ENCODE data around the gene TMEM167A.

The TMEM167A gene

DNA sequence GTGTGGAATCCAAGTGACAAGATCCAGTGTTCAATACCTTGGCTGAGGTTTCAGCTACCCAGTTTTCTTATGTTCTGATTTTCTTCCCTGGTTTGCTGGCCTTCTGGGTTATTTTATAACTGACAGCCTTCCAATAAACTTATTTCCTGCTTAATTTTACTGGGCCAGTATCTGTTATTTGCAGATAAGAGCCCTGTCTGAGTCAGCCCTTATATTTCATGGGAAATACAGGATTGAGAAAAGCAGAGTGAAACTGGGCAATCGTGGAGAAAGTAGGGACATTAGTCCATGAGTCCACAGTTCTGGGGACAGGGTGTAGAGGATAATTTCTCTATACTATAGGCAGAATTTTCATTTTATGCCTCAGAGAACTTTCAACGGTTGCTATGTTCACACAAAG is 32.3 kb downstream of the TMEM167A start:
- in situ Hi-C loops (cut with MboI; ENCODE audit: low pct_unique_long_range_greater_than_20kb, low sequenced_read_pairs), result no loop called here

DNA sequence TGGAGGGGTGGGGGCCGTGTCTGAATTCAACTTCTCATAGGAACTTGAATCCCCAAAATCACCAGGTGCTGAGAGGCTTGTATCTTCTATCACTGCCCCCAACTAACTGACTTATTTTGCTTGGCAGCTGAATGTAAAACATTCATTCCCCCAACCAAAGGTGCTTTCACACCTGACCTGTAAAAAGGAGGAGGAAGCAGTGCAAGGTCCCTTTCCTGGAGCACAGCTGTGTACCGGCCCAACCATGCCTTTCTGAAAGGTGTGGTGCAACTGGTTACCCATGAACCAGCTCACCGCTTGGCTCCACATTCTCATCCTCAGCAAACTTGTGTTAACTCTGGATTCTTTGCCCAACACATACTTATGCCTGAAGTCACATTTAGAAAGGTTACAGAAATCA is 34.7 kb downstream of the TMEM167A start:
- DNase-seq, result no peak
- in situ Hi-C loops (cut with MboI; ENCODE audit: low pct_unique_long_range_greater_than_20kb, low sequenced_read_pairs), result no loop called here

More for the DNA sequence above, 32.3 kb downstream of the TMEM167A start:
- no peak for DNase-seq

DNA sequence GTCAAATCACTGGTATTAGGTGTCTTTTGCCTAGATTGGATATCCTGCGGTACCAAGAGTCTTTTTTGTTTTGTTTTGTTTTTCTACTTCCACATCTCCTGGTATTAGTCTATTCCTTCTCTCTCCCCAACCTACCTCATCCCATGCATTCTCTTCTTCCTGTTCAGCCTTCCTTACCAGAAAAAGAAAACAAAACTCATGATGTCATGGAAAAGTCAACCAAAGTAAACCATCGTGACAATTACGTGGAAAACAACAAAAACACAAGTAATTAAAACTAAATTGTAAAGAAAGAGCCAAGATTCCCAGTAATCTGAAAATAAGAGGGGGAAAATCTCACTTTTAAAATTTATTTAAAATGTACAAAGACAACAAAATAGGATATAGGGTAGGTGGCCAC is 38.3 kb downstream of the TMEM167A start:
- DNase-seq, result no peak
- in situ Hi-C loops (cut with MboI; ENCODE audit: low pct_unique_long_range_greater_than_20kb, low sequenced_read_pairs), result no loop called here

DNA sequence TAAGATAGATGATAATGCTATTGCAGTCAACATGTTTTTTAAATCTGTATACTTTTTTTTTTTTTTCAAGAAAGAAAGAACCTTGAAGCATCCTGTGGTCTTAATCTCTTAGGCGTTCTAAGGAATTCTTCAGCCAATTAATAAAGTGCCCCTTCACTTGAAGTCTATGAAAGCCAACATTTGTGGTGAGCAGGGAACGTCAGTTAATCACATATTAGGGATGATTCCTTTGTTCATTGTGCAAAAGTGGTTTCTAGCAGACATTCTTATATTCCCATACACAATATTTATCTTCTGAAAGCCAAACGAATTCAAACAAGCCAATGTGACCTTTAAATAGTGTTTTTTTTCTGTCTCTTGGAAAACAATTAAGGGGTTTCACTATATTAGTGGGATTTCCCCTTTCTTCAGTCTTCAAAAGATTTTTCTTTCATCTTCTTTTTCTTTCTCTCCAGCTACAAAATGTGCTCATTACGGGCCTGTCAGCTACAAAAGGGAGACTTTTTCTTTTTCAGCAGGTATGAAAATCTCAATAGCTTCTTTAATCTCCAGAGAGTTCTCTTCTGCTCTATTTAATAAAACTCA is 40.1 kb downstream of the TMEM167A start:
- in situ Hi-C loops (cut with MboI; ENCODE audit: low pct_unique_long_range_greater_than_20kb, low sequenced_read_pairs), result no loop called here
- DNase-seq, result no peak

DNA sequence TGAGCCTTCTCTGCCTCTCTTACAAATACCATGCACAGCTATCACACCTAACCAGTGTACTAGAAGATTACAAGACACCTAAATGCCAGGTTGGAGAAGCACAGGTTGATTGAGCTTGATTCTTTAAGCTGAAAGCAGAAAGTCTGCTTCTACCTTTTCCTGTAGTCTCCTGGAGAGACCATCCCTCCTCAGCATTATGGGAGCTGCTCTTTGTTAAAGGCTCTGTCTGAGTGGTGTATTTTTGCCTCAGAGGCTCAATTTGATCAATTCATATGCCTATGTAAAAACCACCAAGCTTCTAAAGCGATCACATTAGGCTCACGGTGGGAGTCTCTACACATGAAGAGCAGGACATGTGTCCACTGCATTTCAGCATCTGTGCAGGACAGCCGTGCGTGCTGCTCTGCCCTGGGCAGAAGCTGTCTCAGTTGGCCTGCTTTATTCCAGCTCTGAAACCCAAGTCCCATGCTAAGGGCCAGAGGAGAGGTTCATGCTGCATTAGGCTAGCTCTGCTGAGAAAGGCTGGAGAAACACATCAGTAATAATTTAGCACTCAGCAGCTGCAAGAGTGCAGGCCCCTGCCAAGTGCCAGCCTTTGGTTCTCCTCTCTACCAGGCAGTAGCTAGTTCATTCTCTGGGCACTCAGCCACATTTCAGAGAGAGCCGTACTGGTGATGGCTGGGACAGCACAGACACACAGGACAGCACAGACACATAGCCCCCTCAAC is 41.7 kb downstream of the TMEM167A start:
- DNase-seq, result no peak

DNA sequence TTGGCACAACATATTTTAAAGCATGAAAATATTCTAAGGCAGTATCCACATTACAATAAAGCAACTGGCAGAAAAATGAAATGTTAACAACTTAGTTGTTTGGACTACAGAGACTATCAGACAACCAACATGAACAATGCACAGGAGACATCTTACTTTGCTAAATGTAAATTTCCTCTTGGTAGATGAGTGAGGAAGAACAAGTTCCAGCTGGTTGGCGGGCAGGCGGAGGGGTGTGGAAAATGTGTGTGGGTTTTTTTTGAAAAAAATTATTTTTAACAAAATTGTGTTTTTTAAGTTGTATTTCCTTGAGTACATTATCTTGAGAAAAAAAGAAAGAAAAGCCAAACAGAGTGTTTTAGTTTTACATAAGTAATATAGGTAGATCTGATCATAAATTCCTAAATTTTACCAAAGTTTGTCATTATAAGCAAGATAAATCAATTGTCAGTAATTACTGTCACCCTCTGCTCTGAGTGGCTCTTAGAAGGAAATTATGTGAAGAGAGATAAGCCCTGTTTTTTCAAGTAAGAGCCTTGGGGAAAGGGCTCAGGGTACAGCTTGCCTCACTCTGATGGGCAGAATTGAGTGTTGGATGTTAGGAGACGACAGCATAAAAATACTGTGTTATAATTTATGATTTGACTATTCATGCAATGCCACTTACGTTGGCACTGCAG is 42.5 kb downstream of the TMEM167A start:
- in situ Hi-C loops (cut with MboI; ENCODE audit: low pct_unique_long_range_greater_than_20kb, low sequenced_read_pairs), result no loop called here
- DNase-seq, result peak; percentile 34

More for the DNA sequence above, 41.7 kb downstream of the TMEM167A start:
- in situ Hi-C loops (cut with MboI; ENCODE audit: low pct_unique_long_range_greater_than_20kb, low sequenced_read_pairs), result no loop called here

DNA sequence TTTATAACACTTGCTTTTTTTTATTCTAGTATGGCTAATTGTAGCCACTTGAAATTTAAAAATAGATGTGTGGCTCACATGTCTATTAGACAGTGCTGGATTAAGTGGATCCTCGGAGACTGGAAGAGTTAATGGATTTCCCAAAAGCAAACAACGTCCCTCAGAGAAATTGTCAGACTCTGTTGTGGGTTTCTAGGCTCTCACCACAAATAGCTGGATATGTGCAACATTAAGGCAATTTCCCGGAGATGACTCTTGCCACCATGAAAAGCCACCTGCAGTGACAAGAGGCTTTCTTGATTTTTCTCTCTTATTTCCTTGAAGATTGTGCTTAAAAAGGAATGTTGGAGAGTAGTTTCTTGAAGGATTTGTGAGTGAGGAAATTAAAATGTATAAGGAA is 43.2 kb downstream of the TMEM167A start:
- in situ Hi-C loops (cut with MboI; ENCODE audit: low pct_unique_long_range_greater_than_20kb, low sequenced_read_pairs), result no loop called here
- no peak for DNase-seq

DNA sequence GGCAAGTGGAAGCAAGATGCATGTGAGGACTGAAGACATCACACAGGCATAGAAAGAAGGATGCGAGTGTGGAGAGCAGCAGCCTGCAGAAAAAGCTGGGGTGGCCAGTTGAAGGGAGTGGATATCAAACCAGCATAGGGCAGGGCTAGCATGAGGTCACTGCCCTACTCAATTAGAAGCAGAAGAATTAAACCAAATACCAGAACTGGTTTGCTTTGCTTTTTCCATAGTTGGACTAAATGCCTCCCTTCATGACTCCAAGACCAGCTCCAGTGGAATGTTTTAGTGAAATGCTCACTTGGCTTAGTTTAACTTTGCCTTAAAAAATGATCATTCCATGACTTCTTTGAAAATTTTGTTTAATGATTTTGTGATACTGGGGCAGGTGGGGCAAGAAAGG is 45.8 kb downstream of the TMEM167A start:
- DNase-seq, result no peak
- in situ Hi-C loops (cut with MboI; ENCODE audit: low pct_unique_long_range_greater_than_20kb, low sequenced_read_pairs), result no loop called here

DNA sequence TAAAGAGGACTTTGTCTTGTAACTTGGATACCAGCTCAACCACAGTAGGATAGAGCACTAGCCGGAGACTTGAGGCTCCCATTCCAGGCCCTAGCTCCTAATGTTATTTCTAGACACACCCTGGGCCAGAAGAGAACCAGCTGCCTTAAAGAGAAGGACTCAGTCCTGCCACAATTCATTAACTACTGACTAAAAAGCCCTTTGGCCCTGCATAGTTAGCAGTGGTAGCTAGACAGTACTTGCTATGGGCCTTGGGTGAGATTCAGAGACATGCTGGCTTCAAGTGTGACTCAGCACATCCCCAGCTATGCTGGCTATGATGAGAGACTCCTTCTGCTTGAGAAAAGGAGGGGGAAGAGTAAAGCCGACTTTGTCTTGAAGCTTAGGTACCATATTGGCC is 47.3 kb downstream of the TMEM167A start:
- no peak for DNase-seq
- in situ Hi-C loops (cut with MboI; ENCODE audit: low pct_unique_long_range_greater_than_20kb, low sequenced_read_pairs), result no loop called here

DNA sequence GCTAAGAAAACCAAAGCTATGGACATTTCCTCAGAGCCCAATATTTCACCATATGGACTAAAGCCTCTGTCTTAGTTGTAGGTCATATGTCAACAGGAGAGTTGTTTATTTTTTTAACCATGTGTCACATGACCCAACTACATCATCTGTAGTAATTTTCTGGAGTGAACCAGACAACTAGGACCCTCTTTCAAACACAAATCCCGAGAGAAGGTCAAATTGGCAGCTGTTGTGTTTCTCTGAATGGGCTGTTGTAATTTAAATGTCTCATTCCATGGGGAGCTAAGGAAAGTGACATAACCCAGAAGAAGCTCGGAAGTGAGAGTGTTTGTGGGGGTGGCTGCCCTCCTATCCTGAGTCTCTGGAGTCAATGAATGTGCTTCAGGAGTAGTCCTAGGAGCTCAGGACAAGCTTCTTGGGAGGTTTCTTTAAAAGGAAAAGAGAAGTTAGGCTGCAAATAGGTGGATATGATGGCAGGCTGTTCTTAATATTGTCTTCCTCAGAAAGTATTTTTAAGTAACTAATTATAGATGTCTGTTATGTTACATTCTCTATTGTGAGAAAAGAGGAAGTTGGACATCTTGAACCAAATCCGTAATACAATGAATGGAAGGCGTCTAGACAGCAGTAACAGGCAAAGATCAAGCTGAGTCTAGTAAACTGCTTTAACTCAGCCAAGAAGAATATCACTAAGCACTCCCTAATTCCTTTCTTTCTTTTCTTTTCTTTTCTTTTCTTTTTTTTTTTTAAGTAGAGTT is 50.1 kb downstream of the TMEM167A start:
- peak; percentile 85 for DNase-seq
- in situ Hi-C loops (cut with MboI; ENCODE audit: low pct_unique_long_range_greater_than_20kb, low sequenced_read_pairs), result no loop called here

DNA sequence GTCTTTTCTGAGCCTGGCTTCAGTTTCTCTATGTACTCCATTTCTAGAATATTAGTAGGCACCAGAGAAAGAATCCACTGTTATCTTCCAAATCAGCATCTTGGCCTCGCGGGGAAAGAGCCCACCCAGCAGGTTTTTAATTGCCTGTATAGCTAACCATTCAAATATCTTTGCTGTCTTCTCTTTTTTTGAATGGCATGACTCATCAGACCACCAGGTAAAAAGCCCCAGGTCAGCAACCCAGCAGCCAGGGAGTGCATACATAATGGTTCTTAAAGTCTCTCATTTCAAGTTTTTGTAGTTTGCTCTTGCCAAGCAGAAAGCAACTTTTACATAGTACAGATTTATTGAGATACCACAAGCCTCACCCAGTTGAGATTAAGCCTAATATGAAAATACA is 50.7 kb downstream of the TMEM167A start:
- in situ Hi-C loops (cut with MboI; ENCODE audit: low pct_unique_long_range_greater_than_20kb, low sequenced_read_pairs), result no loop called here
- no peak for DNase-seq

DNA sequence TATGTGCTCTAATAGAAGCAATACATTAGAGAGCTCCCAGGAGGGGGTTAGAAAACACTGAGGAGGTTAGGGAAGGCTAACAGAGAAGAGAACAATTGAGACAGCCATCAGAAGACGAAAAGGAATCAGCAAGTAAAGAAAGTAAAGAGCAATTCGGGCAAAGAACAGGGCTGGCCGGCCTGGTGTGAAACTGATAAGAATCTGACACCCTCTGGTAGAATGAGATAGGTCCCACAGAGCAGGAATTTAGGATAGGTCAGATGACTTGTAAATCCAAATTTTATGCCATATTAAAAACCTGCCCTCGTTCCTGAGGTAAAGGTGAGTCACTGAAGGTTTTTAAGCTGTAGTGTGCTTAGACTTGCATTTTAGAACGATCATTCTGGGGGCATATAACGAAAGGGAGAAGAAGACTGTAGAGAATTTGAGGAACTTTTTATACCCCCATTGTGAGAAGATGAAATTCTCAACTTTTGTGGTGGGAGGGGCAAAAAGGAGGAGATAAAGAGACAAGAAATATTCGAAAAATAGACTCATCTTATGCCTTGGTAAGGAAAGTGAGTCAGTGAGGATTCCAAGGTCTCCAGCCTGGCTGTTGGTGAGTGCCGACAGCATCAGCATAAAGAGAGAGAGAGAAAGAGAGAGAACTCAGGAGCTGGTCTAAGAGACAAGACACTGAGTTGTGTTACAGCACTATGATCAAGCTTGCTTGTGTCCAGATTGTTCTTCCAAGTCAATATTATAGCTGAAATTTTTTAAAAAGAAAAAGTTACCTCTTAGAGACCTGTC is 51.3 kb downstream of the TMEM167A start:
- peak; percentile 17 for DNase-seq
- in situ Hi-C loops (cut with MboI; ENCODE audit: low pct_unique_long_range_greater_than_20kb, low sequenced_read_pairs), result no loop called here

DNA sequence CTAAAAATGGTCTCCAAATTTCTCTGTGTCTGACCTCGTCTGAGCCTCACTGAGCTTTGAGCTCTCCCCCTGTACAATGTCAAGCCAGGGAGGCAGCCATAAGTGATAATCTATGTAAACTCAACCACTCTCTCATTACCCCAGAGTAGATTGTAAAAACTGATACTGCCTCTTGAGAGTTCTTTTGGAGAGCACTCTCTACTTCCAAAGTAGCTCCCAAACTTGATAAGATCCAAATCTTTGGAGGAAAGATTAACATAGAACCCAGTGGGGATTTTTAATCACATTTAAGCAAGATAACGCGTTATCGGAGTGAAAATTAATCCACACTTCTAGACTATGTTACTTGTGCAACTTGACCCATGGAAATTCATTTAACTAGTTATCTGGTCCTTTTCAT is 54.9 kb downstream of the TMEM167A start:
- in situ Hi-C loops (cut with MboI; ENCODE audit: low pct_unique_long_range_greater_than_20kb, low sequenced_read_pairs), result no loop called here
- DNase-seq, result no peak

DNA sequence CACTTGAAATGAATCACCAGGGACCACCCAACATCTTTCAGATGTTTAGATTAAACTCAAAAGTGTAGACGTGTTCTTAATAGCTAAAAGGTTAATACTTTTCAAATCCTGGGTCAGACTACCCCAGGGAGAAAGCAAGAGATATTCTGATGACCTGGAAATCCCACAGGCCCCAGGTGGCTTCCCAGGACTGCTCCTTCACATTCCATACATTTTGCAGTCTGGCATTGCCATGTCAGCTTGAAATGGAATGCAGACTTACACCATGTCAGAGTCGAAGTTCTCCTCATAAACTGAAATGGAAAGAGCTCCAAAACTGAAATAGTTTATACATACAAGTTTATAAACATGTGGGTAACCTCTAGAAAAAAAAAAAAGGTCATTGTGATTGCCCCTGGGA is 61.5 kb downstream of the TMEM167A start:
- in situ Hi-C loops (cut with MboI; ENCODE audit: low pct_unique_long_range_greater_than_20kb, low sequenced_read_pairs), result no loop called here
- no peak for DNase-seq

DNA sequence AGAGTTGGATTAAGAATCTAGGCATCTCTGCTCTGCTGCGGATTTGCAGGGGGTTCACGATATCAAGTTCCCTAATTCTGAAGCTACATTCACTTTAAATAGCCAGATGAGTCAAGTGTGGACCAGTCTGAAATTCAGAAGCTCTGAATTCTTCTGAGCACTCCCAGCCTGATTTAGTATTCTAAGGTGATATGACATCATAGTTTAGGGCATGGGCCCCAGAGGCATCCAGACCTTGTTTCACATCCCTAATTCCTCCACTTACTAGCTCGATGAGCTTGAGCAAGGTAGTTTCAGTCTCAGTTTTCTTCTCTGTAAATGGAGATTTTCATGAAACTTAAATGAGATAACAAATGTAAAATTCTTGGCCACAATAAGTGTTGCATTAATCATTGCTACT is 65.2 kb downstream of the TMEM167A start:
- in situ Hi-C loops (cut with MboI; ENCODE audit: low pct_unique_long_range_greater_than_20kb, low sequenced_read_pairs), result no loop called here
- no peak for DNase-seq

DNA sequence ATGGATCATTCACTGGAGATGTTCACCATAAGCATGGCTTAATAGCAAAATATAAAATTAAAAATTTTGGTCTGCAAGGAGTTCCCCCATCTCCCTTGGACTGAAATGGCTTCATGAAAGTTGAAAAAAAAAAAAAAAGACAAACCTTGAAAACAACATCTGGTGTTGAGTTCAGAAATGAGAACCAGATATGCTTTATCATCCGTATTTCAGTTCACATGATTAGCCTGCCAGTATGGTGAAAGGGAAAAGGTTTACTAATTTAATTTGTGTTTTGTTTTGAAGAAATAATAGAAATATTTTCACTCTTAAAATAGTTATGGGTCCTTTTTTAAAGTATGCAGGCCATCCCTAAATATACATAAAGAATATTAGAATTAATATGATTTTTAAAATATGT is 67.8 kb downstream of the TMEM167A start:
- in situ Hi-C loops (cut with MboI; ENCODE audit: low pct_unique_long_range_greater_than_20kb, low sequenced_read_pairs), result no loop called here
- no peak for DNase-seq

DNA sequence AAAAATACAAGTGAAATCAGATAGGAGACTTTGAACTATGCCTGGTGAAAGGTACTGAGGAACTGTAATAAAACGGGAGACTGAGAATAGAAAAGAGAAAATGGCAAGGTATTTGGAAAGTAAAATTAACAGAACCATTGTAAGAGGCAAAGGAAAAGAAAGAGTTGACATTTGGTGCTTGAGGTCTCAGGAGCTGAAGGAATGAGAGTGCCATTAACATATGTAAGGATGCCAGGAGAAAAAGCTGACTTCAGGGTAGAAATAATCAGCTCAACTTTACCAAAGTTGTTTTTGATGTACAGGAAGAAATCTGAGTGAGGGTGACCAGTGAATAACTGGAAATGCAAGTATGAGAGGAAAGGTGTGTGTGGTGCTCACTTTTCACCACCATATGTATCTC is 69.4 kb downstream of the TMEM167A start:
- DNase-seq, result no peak

DNA sequence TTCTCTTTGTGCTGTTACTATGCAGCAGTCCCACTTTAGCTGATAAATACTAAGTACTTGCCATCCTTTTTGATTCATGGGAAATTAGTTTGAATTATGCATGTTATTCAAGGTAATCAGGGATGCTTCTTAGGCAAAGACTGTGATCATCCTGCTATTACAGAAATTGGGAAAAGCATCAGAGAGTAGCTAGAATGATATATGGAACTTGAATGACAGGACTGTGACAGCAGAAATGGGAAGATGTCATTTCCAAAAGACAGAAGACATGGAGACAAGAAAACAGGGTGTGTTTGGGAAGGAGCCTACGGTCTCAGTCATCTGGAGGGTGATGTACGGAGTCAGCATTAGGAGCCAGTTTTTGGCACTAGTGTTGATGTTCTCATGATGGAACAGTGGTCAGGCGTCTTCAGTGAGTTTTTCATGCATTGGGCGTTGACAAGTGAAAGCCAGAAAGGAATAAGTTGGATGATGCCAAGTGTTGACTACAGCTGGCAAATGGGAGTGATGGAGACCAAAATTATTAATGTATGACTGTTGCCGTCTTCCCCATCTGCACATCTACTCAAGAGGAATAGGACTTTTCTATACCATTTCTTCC is 70.4 kb downstream of the TMEM167A start:
- no peak for DNase-seq
- in situ Hi-C loops (cut with MboI; ENCODE audit: low pct_unique_long_range_greater_than_20kb, low sequenced_read_pairs), result no loop called here

More for the DNA sequence above, 69.4 kb downstream of the TMEM167A start:
- in situ Hi-C loops (cut with MboI; ENCODE audit: low pct_unique_long_range_greater_than_20kb, low sequenced_read_pairs), result no loop called here

DNA sequence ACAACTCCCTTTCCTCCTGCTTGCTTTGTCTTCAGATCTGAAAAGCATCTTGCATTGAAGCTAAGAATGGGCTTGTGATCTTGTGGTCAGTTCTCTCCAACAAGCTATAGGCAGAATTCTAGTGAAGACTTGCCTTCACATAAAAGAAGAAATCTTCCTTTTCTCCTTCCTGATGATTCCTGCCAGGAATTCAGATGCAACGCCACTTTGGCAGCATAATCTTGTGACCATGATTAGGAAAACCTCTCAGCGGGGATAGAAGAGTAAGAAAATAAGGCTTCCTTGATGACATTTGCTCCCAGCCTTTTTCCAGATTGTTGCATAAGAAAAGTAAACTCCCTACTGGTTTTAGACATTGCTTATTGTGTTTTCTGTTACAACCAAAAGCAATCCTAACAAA is 73.4 kb downstream of the TMEM167A start:
- in situ Hi-C loops (cut with MboI; ENCODE audit: low pct_unique_long_range_greater_than_20kb, low sequenced_read_pairs), result no loop called here
- no peak for DNase-seq
